NCI-H2196 treated with DMSO at 0.1 percent for 48 hours (cell line): ENCODE results near the gene XAGE3.
"Not testable (repeated sequence)": the region's sequence is repeated elsewhere in the genome, so short reads cannot be mapped to it uniquely, and the experiment has no call there.

Experiments used
- DNase-seq: peaks from one replicate; lab custom pipeline; 2025; ENCODE audit not compliant: unreplicated experiment; lab: John Stamatoyannopoulos, UW

XAGE3 gene

GRCh38 chrX:52843619-52844018 is 24.3 kb downstream of the XAGE3 start:
- DNase-seq, result not testable (repeated sequence)

- DNase-seq, result no peak
These were observed 28.7 kb downstream of the XAGE3 start for GRCh38 chrX:52839137-52839536.

DNA sequence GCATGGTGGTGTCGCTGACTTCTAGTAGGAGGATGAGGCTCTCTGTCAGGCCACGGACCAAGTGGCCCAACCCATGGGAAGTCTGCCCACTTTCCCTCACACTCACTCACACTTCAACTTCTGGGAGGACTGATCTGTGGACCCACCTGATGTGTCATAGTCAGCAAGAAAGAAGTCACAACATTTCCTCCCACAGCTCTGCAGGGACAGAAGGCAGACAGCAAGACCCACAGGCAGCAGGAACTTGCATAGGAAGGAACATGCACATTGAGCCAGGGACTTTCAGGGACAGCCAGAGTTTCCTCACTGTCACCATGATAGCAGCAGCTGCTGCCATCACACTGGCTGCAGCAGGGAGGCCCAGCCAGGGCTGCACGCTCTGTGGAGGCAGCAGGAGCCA is 37.3 kb downstream of the XAGE3 start:
- DNase-seq, result no peak

GRCh38 chrX:52824608-52825007 is 43.3 kb downstream of the XAGE3 start:
- DNase-seq, result no peak

- no peak for DNase-seq
These were observed 46.7 kb downstream of the XAGE3 start for GRCh38 chrX:52821079-52821760.

- DNase-seq, result no peak
These were observed 48.1 kb downstream of the XAGE3 start for GRCh38 chrX:52819788-52820187.
